ENCODE results near the gene YPEL4. TPM values are rescaled to one million over a fixed set of nuclear protein-coding genes. Genes with fewer than 3 reads are reported as not detected.
A peak's percentile ranks its signal among the peaks of the same experiment; 100 is the strongest.

Gene YPEL4
- total RNA-seq, 1 donor from 2014 or later: 0.09 TPM

GRCh38 chr11:57604296-57605027 is 45.2 kb downstream of the YPEL4 start:
- H3K4me2 ChIP-seq (ENCODE audit: low read length): no peak overlapping the region
- DNase-seq (ENCODE audit: low read depth) (no peak), FAIRE-seq (no peak)
- no peaks in the 10 kb centered on the region for H3K36me3 ChIP-seq (ENCODE audit: insufficient read depth, low read length)
- no peaks in the 10 kb centered on the region for H3K79me2 ChIP-seq (ENCODE audit: insufficient read depth, low read length)
- Mint-ChIP-seq H3K27me3 (ENCODE audit: low read depth, unreplicated experiment) (no peaks in the 10 kb centered on the region), H3K4me3 (ENCODE audit: unreplicated experiment) (no peak overlapping the region), H3K9me3 (ENCODE audit: unreplicated experiment) (no peaks in the 10 kb centered on the region), H3K36me3 (ENCODE audit: low read depth, unreplicated experiment) (peaks cover 14% of the 10 kb centered on the region), H3K27ac (ENCODE audit: unreplicated experiment) (no peak overlapping the region), H3K4me1 (ENCODE audit: low read depth, unreplicated experiment) (peaks cover 5% of the 10 kb centered on the region)
- H3K27ac ChIP-seq (ENCODE audit: low read depth, low read length): no peak overlapping the region
- H3K4me3 ChIP-seq (ENCODE audit: insufficient read depth, low read depth, low read length): no peak overlapping the region
- peaks cover under 1% of the 10 kb centered on the region for H3K27me3 ChIP-seq (ENCODE audit: insufficient read depth, low read length)
- no peaks in the 10 kb centered on the region for H3K4me1 ChIP-seq (ENCODE audit: insufficient read depth, low read length)
- no peaks in the 10 kb centered on the region for H3K9me3 ChIP-seq (ENCODE audit: insufficient read depth, low read depth, low read length)
- H3K9ac ChIP-seq (ENCODE audit: low read length): no peak overlapping the region
- no peaks in the 10 kb centered on the region for H4K20me1 ChIP-seq (ENCODE audit: insufficient read depth, low read length)
- no peak overlapping the region for H2AFZ ChIP-seq (ENCODE audit: low read depth, low read length)
- TF ChIP-seq CTCF (IDR thresholded peaks at IDR 0.05; ENCODE audit: insufficient read depth, low read depth, low read length) (no peak), EZH2 (IDR thresholded peaks at IDR 0.05; ENCODE audit: insufficient read depth, low read length) (no peak)

- Mint-ChIP-seq H3K4me3 (ENCODE audit: unreplicated experiment) (no peak overlapping the region), H3K36me3 (ENCODE audit: low read depth, unreplicated experiment) (peaks cover 7% of the 10 kb centered on the region), H3K27ac (ENCODE audit: unreplicated experiment) (no peak overlapping the region), H3K27me3 (ENCODE audit: low read depth, unreplicated experiment) (no peaks in the 10 kb centered on the region), H3K9me3 (ENCODE audit: unreplicated experiment) (no peaks in the 10 kb centered on the region), H3K4me1 (ENCODE audit: low read depth, unreplicated experiment) (peaks cover 24% of the 10 kb centered on the region)
- no peaks in the 10 kb centered on the region for H4K20me1 ChIP-seq (ENCODE audit: insufficient read depth, low read length)
- no peak overlapping the region for H3K9ac ChIP-seq (ENCODE audit: low read length)
- TF ChIP-seq CTCF (IDR thresholded peaks at IDR 0.05; ENCODE audit: insufficient read depth, low read depth, low read length) (no peak), EZH2 (IDR thresholded peaks at IDR 0.05; ENCODE audit: insufficient read depth, low read length) (no peak)
- no peaks in the 10 kb centered on the region for H3K9me3 ChIP-seq (ENCODE audit: insufficient read depth, low read depth, low read length)
- no peak overlapping the region for H3K27ac ChIP-seq (ENCODE audit: low read depth, low read length)
- no peaks in the 10 kb centered on the region for H3K79me2 ChIP-seq (ENCODE audit: insufficient read depth, low read length)
- H3K4me3 ChIP-seq (ENCODE audit: insufficient read depth, low read depth, low read length): no peak overlapping the region
- H3K4me2 ChIP-seq (ENCODE audit: low read length): no peak overlapping the region
- no peaks in the 10 kb centered on the region for H3K4me1 ChIP-seq (ENCODE audit: insufficient read depth, low read length)
- H3K27me3 ChIP-seq (ENCODE audit: insufficient read depth, low read length): peaks cover 14% of the 10 kb centered on the region
- FAIRE-seq (no peak), DNase-seq (ENCODE audit: low read depth) (no peak)
- no peaks in the 10 kb centered on the region for H3K36me3 ChIP-seq (ENCODE audit: insufficient read depth, low read length)
- no peak overlapping the region for H2AFZ ChIP-seq (ENCODE audit: low read depth, low read length)
Observed at GRCh38 chr11:57601297-57601696, 48.4 kb downstream of the YPEL4 start.

DNA sequence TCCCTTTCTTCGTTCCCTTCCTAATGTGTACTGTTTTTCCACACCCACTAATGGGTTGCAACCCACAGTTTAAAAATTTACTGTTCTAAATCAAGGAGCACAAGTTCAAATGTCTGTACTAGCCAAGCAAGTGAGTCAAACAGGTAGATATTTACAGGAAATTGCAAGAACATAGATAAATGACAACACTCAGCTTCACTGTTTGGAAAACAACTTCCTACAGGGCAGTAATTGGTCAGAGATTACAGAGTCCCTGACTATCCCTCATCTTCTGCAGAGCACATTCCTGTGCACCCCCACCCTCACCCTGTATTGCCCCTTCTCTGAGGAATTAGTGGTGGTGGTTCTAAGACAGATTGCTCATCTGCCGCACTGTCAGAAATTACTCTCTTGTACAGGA is 50.3 kb downstream of the YPEL4 start:
- Histone ChIP-seq H3K9me3 (ENCODE audit: insufficient read depth, low read depth, low read length) (no peaks in the 10 kb centered on the region), H3K27me3 (ENCODE audit: insufficient read depth, low read length) (peaks cover 19% of the 10 kb centered on the region), H3K9ac (ENCODE audit: low read length) (no peak overlapping the region), H3K27ac (ENCODE audit: low read depth, low read length) (no peak overlapping the region), H4K20me1 (ENCODE audit: insufficient read depth, low read length) (no peaks in the 10 kb centered on the region), H3K36me3 (ENCODE audit: insufficient read depth, low read length) (no peaks in the 10 kb centered on the region), H3K4me3 (ENCODE audit: insufficient read depth, low read depth, low read length) (no peak overlapping the region), H2AFZ (ENCODE audit: low read depth, low read length) (no peak overlapping the region), H3K79me2 (ENCODE audit: insufficient read depth, low read length) (no peaks in the 10 kb centered on the region), H3K4me2 (ENCODE audit: low read length) (no peak overlapping the region), H3K4me1 (ENCODE audit: insufficient read depth, low read length) (no peaks in the 10 kb centered on the region)
- no peaks in the 10 kb centered on the region for H3K36me3 Mint-ChIP-seq (ENCODE audit: low read depth, unreplicated experiment)
- FAIRE-seq (no peak), DNase-seq (ENCODE audit: low read depth) (no peak)
- peaks cover 2% of the 10 kb centered on the region for H3K27me3 Mint-ChIP-seq (ENCODE audit: low read depth, unreplicated experiment)
- TF ChIP-seq CTCF (IDR thresholded peaks at IDR 0.05; ENCODE audit: insufficient read depth, low read depth, low read length) (no peak), EZH2 (IDR thresholded peaks at IDR 0.05; ENCODE audit: insufficient read depth, low read length) (no peak)
- H3K9me3 Mint-ChIP-seq (ENCODE audit: unreplicated experiment): no peaks in the 10 kb centered on the region
- H3K27ac Mint-ChIP-seq (ENCODE audit: unreplicated experiment): no peak overlapping the region
- H3K4me3 Mint-ChIP-seq (ENCODE audit: unreplicated experiment): peak overlapping the region; percentile 83
- H3K4me1 Mint-ChIP-seq (ENCODE audit: low read depth, unreplicated experiment): peaks cover 23% of the 10 kb centered on the region
